Colonic mucosa (tissue), 4 donors: ENCODE data around the gene RREB1. TPM values are rescaled to one million over a fixed set of nuclear protein-coding genes. Genes with fewer than 3 reads are reported as not detected.

Experiments used
- DNase-seq: peaks from one replicate; pipeline ENCODE4 v3.0.0-alpha.2; 2020
- H3K27ac ChIP-seq: fragments of 200-600 bp; one replicate; pipeline ENCODE4 v1.8.0; 2021
- H3K27me3 ChIP-seq: fragments of 200-600 bp; one replicate; pipeline ENCODE4 v1.8.0; 2021
- H3K36me3 ChIP-seq: fragments of 200-600 bp; one replicate; pipeline ENCODE4 v1.8.0; 2021
- H3K4me1 ChIP-seq: fragments of 200-600 bp; one replicate; pipeline ENCODE4 v1.8.0; 2021; ENCODE audit warnings: mild to moderate bottlenecking
- H3K4me3 ChIP-seq: fragments of 200-600 bp; one replicate; pipeline ENCODE4 v1.8.0; 2021
- H3K9ac ChIP-seq, 2 donors: one replicate each; pipeline ENCODE4 v1.7.0; 2013; ENCODE audit warnings: control low read depth in 2 of 2, low read depth in 2 of 2, low read length in 2 of 2
- H3K9me3 ChIP-seq: fragments of 200-600 bp; one replicate; pipeline ENCODE4 v1.8.0; 2021
- CTCF ChIP-seq: fragments of 200-600 bp; IDR thresholded peaks from one replicate; pipeline ENCODE4 v1.8.0; 2022; ENCODE audit warnings: antibody characterized with exemption, mild to moderate bottlenecking
- intact Hi-C: fragments of 100-400 bp; cut with DNase I; formaldehyde crosslinking; loops from one replicate; pipeline ENCODE4 v1.14.1; 2022
- total RNA-seq, 2 donors: library from RNA; stranded (reverse); fragmentation: NEBNext Ultra II Directional in 1 of 2; extraction: Animal tissue kit (Norgen Biotek cat#: 25700) in 1 of 2; gene quantifications; one replicate each; pipeline ENCODE4 v1.2.1, GENCODE V29; 2021
- donor health status: healthy.
- donor health status: DM: no; HTN: no; CAD: no.
- donor health status: DM: no; HTN: no; CAD: no.

Gene RREB1
- total RNA-seq, 2 donors from 2014 or later, result 79.0 to 81.3 TPM

GRCh38 chr6:7087491-7087979 is 20.2 kb upstream of the RREB1 start:
- peaks cover 7% of the 10 kb centered on the region for H3K4me1 ChIP-seq
- H3K9me3 ChIP-seq, result no peaks in the 10 kb centered on the region
- peak overlapping the region; percentile 84 for H3K27ac ChIP-seq
- no peak overlapping the region for H3K4me3 ChIP-seq
- intact Hi-C loops, result no loop called here
- no peak for TF ChIP-seq CTCF
- no peaks in the 10 kb centered on the region for H3K36me3 ChIP-seq
- peak; percentile 78 for DNase-seq
- H3K27me3 ChIP-seq, result no peaks in the 10 kb centered on the region
- peak overlapping the region in 1 of 2 donors; percentile 68 for H3K9ac ChIP-seq

GRCh38 chr6:7088076-7088742 is 19.6 kb upstream of the RREB1 start:
- DNase-seq, result peak; percentile 59
- no peaks in the 10 kb centered on the region for H3K27me3 ChIP-seq

GRCh38 chr6:7098993-7099392 is 8.8 kb upstream of the RREB1 start:
- no peak overlapping the region for H3K9ac ChIP-seq
- no peak for TF ChIP-seq CTCF
- no peak overlapping the region for H3K4me3 ChIP-seq
- no peak for DNase-seq
- H3K36me3 ChIP-seq, result no peaks in the 10 kb centered on the region
- H3K4me1 ChIP-seq, result no peaks in the 10 kb centered on the region
- intact Hi-C loops, result no loop called here
- no peaks in the 10 kb centered on the region for H3K9me3 ChIP-seq
- H3K27me3 ChIP-seq, result no peaks in the 10 kb centered on the region
- no peak overlapping the region for H3K27ac ChIP-seq

More at GRCh38 chr6:7088076-7088742, 19.6 kb upstream of the RREB1 start:
- Histone ChIP-seq H3K4me1 (peaks cover 7% of the 10 kb centered on the region), H3K36me3 (no peaks in the 10 kb centered on the region), H3K9ac (peak overlapping the region in 1 of 2 donors; percentile 9), H3K27ac (peak overlapping the region; percentile 84), H3K9me3 (no peaks in the 10 kb centered on the region), H3K4me3 (no peak overlapping the region)
- intact Hi-C loops, result no loop called here
- no peak for TF ChIP-seq CTCF

GRCh38 chr6:7100072-7100752 is 7.5 kb upstream of the RREB1 start:
- Histone ChIP-seq H3K4me1 (no peaks in the 10 kb centered on the region), H3K36me3 (no peaks in the 10 kb centered on the region), H3K9ac (no peak overlapping the region), H3K27ac (no peak overlapping the region), H3K27me3 (no peaks in the 10 kb centered on the region), H3K9me3 (no peaks in the 10 kb centered on the region), H3K4me3 (no peak overlapping the region)
- no peak for TF ChIP-seq CTCF
- intact Hi-C loops, result no loop called here
- no peak for DNase-seq

GRCh38 chr6:7100753-7101081 is 7.0 kb upstream of the RREB1 start:
- no peak overlapping the region for H3K9ac ChIP-seq
- H3K27ac ChIP-seq, result no peak overlapping the region
- H3K27me3 ChIP-seq, result no peaks in the 10 kb centered on the region
- DNase-seq, result no peak
- H3K4me3 ChIP-seq, result no peak overlapping the region
- no peaks in the 10 kb centered on the region for H3K4me1 ChIP-seq
- H3K36me3 ChIP-seq, result no peaks in the 10 kb centered on the region
- TF ChIP-seq CTCF, result no peak
- no peaks in the 10 kb centered on the region for H3K9me3 ChIP-seq
- intact Hi-C loops, result no loop called here
